ENCODE results near the gene RPAP3.

Gene RPAP3

DNA sequence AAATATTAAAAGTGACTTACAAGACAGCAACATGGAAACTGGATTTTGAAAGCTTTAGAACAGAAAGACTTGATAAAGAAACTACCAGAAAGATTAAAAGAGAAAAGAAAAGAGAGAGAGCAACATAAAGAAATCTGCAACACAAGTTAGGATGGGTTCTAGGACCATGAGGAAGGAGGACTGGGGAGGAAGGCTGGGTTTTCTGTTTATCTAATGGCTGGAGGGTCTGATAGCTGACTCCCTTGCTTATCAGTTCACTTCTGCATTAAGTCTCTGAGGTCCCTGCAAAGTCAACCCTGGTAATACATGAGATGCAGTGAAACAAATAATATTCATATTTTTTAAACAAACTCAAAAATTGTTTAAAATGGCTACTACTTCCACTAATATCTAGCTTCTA, 90.1 kb downstream of the RPAP3 start:
- peaks cover 3% of the 10 kb centered on the region for H3K79me1 ChIP-seq (replicated peaks; ENCODE audit: low read length, poor library complexity, severe bottlenecking)

DNA sequence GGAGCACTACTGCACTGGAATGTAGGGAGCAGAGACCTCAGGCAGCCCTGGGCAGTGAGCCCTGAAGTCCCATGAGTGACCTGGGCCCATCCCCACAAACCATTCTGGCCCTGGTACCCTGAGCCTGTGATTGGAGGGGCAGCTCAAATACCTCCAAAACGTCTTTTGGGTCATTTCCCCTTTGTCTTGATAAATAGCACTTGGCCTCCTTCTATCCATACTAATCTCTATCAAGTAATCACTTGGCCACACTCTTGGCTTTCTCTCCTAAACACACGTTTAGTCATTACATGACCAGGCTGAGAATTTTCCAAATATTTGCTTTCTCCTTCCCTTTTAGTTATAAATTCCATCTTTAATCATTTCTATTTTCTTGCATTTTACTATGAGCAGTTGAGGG, 91.3 kb downstream of the RPAP3 start:
- H2BK12ac ChIP-seq (ENCODE audit: low read length in 2 of 2) = no peak overlapping the region
- no peak overlapping the region for H4K91ac ChIP-seq (ENCODE audit: low read length)
- no peak overlapping the region for H2BK120ac ChIP-seq (ENCODE audit: low read depth, low read length)
- no peaks in the 10 kb centered on the region for H3K4me1 ChIP-seq (ENCODE audit: control insufficient read depth, insufficient read depth, low read depth, low read length)
- no peak overlapping the region for H2BK15ac ChIP-seq (ENCODE audit: low read depth, poor library complexity, severe bottlenecking)
- no peak overlapping the region for H3K27ac ChIP-seq (ENCODE audit: low read length, poor library complexity, severe bottlenecking)
- peaks cover 3% of the 10 kb centered on the region for H3K79me1 ChIP-seq (replicated peaks; ENCODE audit: low read length, poor library complexity, severe bottlenecking)
- 79% methylated on average over 2 of the region's 2 CpGs for WGBS
- no peak overlapping the region for H3K4ac ChIP-seq (ENCODE audit: low read depth in 1 of 2, low read length in 2 of 2)
- peaks cover 17 to 25% of the 10 kb centered on the region in 2 experiments for H3K36me3 ChIP-seq (ENCODE audit: control insufficient read depth in 1 of 2, insufficient read depth in 2 of 2, low read depth in 1 of 2, low read length in 2 of 2)
- no peak overlapping the region for H3K14ac ChIP-seq (ENCODE audit: low read length in 2 of 2)
- no peak overlapping the region for H3K18ac ChIP-seq (ENCODE audit: low read depth in 1 of 2, low read length in 2 of 2)
- H3K9ac ChIP-seq (ENCODE audit: low read length) = no peak overlapping the region
- DNase-seq = no peak
- no peak overlapping the region for H4K8ac ChIP-seq (ENCODE audit: low read length)
- H3K27me3 ChIP-seq (ENCODE audit: control insufficient read depth in 1 of 2, insufficient read depth in 1 of 2, low read length in 2 of 2) = no peaks in the 10 kb centered on the region
- no peak overlapping the region for H3K23ac ChIP-seq (ENCODE audit: low read length in 2 of 2)
- peaks cover 14% of the 10 kb centered on the region for H3K9me3 ChIP-seq (ENCODE audit: control insufficient read depth, low read length)
- no peak overlapping the region for H2AK5ac ChIP-seq (ENCODE audit: low read length, severe bottlenecking)
- H3K4me2 ChIP-seq (ENCODE audit: low read length, poor library complexity, severe bottlenecking) = no peak overlapping the region
- no peak overlapping the region for H2AFZ ChIP-seq (ENCODE audit: low read depth, low read length)
- H3K4me3 ChIP-seq (ENCODE audit: insufficient read depth in 1 of 2, low read depth in 1 of 2, low read length in 2 of 2) = no peak overlapping the region
- no peak overlapping the region for H2BK5ac ChIP-seq (ENCODE audit: low read depth, low read length, poor library complexity, severe bottlenecking)

More for the DNA sequence above, 90.1 kb downstream of the RPAP3 start:
- Histone ChIP-seq H3K4me1 (ENCODE audit: control insufficient read depth, insufficient read depth, low read depth, low read length) (no peaks in the 10 kb centered on the region), H2BK15ac (ENCODE audit: low read depth, poor library complexity, severe bottlenecking) (no peak overlapping the region), H2BK12ac (ENCODE audit: low read length in 2 of 2) (no peak overlapping the region), H2AK5ac (ENCODE audit: low read length, severe bottlenecking) (no peak overlapping the region), H3K27me3 (ENCODE audit: control insufficient read depth in 1 of 2, insufficient read depth in 1 of 2, low read length in 2 of 2) (no peaks in the 10 kb centered on the region), H3K27ac (ENCODE audit: low read length, poor library complexity, severe bottlenecking) (no peak overlapping the region), H2AFZ (ENCODE audit: low read depth, low read length) (no peak overlapping the region), H3K9ac (ENCODE audit: low read length) (no peak overlapping the region), H4K91ac (ENCODE audit: low read length) (no peak overlapping the region), H2BK5ac (ENCODE audit: low read depth, low read length, poor library complexity, severe bottlenecking) (no peak overlapping the region), H3K14ac (ENCODE audit: low read length in 2 of 2) (no peak overlapping the region), H3K18ac (ENCODE audit: low read depth in 1 of 2, low read length in 2 of 2) (no peak overlapping the region), H3K23ac (ENCODE audit: low read length in 2 of 2) (no peak overlapping the region), H3K9me3 (ENCODE audit: control insufficient read depth, low read length) (peaks cover 14% of the 10 kb centered on the region), H3K4me3 (ENCODE audit: insufficient read depth in 1 of 2, low read depth in 1 of 2, low read length in 2 of 2) (no peak overlapping the region), H3K4me2 (ENCODE audit: low read length, poor library complexity, severe bottlenecking) (no peak overlapping the region), H3K4ac (ENCODE audit: low read depth in 1 of 2, low read length in 2 of 2) (no peak overlapping the region), H4K8ac (ENCODE audit: low read length) (no peak overlapping the region), H2BK120ac (ENCODE audit: low read depth, low read length) (no peak overlapping the region), H3K36me3 (ENCODE audit: control insufficient read depth in 1 of 2, insufficient read depth in 2 of 2, low read depth in 1 of 2, low read length in 2 of 2) (peaks cover 17 to 27% of the 10 kb centered on the region in 2 experiments)
- no peak for DNase-seq

DNA sequence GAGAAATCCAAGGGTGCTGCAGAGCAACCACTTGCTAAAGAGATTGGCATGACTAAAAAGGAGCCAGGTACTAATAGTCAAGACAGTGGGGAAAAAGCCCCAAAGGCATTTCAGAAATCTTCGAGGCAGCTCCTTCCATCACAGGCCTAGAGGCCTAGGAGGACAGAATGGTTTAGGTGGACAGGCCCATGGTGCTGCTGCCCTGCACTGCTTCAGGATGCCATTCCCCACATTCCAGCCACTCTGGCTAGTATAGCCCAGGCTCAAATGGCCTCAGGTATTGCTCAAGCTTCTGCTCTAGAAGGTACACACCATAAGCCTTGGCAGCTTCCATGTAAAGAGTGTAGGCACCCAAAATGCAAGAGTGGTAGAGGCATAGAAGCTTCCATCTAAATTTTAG, 92.9 kb downstream of the RPAP3 start:
- no peaks in the 10 kb centered on the region for H3K4me1 ChIP-seq (ENCODE audit: control insufficient read depth, insufficient read depth, low read depth, low read length)
- H3K4ac ChIP-seq (ENCODE audit: low read depth in 1 of 2, low read length in 2 of 2) = no peak overlapping the region
- H2BK15ac ChIP-seq (ENCODE audit: low read depth, poor library complexity, severe bottlenecking) = no peak overlapping the region
- no peak overlapping the region for H3K4me3 ChIP-seq (ENCODE audit: insufficient read depth in 1 of 2, low read depth in 1 of 2, low read length in 2 of 2)
- no peak overlapping the region for H2AK5ac ChIP-seq (ENCODE audit: low read length, severe bottlenecking)
- H3K9ac ChIP-seq (ENCODE audit: low read length) = no peak overlapping the region
- 69% methylated on average over 1 of the region's 1 CpG for WGBS
- no peak overlapping the region for H4K8ac ChIP-seq (ENCODE audit: low read length)
- no peak overlapping the region for H2BK120ac ChIP-seq (ENCODE audit: low read depth, low read length)
- H3K14ac ChIP-seq (ENCODE audit: low read length in 2 of 2) = no peak overlapping the region
- H2BK12ac ChIP-seq (ENCODE audit: low read length in 2 of 2) = no peak overlapping the region
- H3K23ac ChIP-seq (ENCODE audit: low read length in 2 of 2) = no peak overlapping the region
- no peak overlapping the region for H3K18ac ChIP-seq (ENCODE audit: low read depth in 1 of 2, low read length in 2 of 2)
- H2AFZ ChIP-seq (ENCODE audit: low read depth, low read length) = no peak overlapping the region
- no peaks in the 10 kb centered on the region for H3K27me3 ChIP-seq (ENCODE audit: control insufficient read depth in 1 of 2, insufficient read depth in 1 of 2, low read length in 2 of 2)
- DNase-seq = no peak
- peaks cover 3% of the 10 kb centered on the region for H3K79me1 ChIP-seq (replicated peaks; ENCODE audit: low read length, poor library complexity, severe bottlenecking)
- no peak overlapping the region for H3K4me2 ChIP-seq (ENCODE audit: low read length, poor library complexity, severe bottlenecking)
- H3K9me3 ChIP-seq (ENCODE audit: control insufficient read depth, low read length) = peaks cover 14% of the 10 kb centered on the region
- H3K27ac ChIP-seq (ENCODE audit: low read length, poor library complexity, severe bottlenecking) = no peak overlapping the region
- H2BK5ac ChIP-seq (ENCODE audit: low read depth, low read length, poor library complexity, severe bottlenecking) = no peak overlapping the region
- no peak overlapping the region for H4K91ac ChIP-seq (ENCODE audit: low read length)
- H3K36me3 ChIP-seq (ENCODE audit: control insufficient read depth in 1 of 2, insufficient read depth in 2 of 2, low read depth in 1 of 2, low read length in 2 of 2) = peaks cover 9 to 13% of the 10 kb centered on the region in 2 experiments

DNA sequence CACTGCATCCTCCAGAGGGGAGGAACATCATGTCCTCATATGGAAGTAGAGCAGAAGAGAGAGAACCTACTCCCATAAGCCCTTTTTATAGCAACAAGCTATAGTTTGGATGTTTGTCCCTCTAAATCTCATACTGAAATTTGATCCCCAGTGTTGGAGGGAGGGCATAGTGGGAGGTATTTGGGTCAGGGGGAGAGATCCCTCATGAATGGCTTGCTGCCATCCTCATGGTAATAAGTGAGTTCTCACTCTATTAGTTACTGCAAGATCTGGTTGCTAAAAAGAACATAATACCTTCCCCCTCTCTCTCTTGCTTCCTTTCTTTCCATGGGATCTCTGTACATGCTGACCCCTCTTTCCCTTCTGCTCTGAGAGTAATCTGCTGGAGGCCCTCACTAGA, 93.9 kb downstream of the RPAP3 start:
- no peak overlapping the region for H2AFZ ChIP-seq (ENCODE audit: low read depth, low read length)
- no peak overlapping the region for H4K91ac ChIP-seq (ENCODE audit: low read length)
- no peak for DNase-seq
- H3K4me3 ChIP-seq (ENCODE audit: insufficient read depth in 1 of 2, low read depth in 1 of 2, low read length in 2 of 2) = no peak overlapping the region
- peaks cover 3% of the 10 kb centered on the region for H3K79me1 ChIP-seq (replicated peaks; ENCODE audit: low read length, poor library complexity, severe bottlenecking)
- H3K27me3 ChIP-seq (ENCODE audit: control insufficient read depth in 1 of 2, insufficient read depth in 1 of 2, low read length in 2 of 2) = no peaks in the 10 kb centered on the region
- no peak overlapping the region for H3K14ac ChIP-seq (ENCODE audit: low read length in 2 of 2)
- H3K9me3 ChIP-seq (ENCODE audit: control insufficient read depth, low read length) = peaks cover 23% of the 10 kb centered on the region
- H3K36me3 ChIP-seq (ENCODE audit: control insufficient read depth in 1 of 2, insufficient read depth in 2 of 2, low read depth in 1 of 2, low read length in 2 of 2) = peaks cover 10 to 12% of the 10 kb centered on the region in 2 experiments
- no peak overlapping the region for H2BK15ac ChIP-seq (ENCODE audit: low read depth, poor library complexity, severe bottlenecking)
- no peak overlapping the region for H3K23ac ChIP-seq (ENCODE audit: low read length in 2 of 2)
- no peak overlapping the region for H2AK5ac ChIP-seq (ENCODE audit: low read length, severe bottlenecking)
- H3K9ac ChIP-seq (ENCODE audit: low read length) = no peak overlapping the region
- no peaks in the 10 kb centered on the region for H3K4me1 ChIP-seq (ENCODE audit: control insufficient read depth, insufficient read depth, low read depth, low read length)
- H2BK5ac ChIP-seq (ENCODE audit: low read depth, low read length, poor library complexity, severe bottlenecking) = no peak overlapping the region
- H3K4ac ChIP-seq (ENCODE audit: low read depth in 1 of 2, low read length in 2 of 2) = no peak overlapping the region
- H4K8ac ChIP-seq (ENCODE audit: low read length) = no peak overlapping the region
- no peak overlapping the region for H2BK12ac ChIP-seq (ENCODE audit: low read length in 2 of 2)
- H3K27ac ChIP-seq (ENCODE audit: low read length, poor library complexity, severe bottlenecking) = no peak overlapping the region
- H3K4me2 ChIP-seq (ENCODE audit: low read length, poor library complexity, severe bottlenecking) = no peak overlapping the region
- no peak overlapping the region for H3K18ac ChIP-seq (ENCODE audit: low read depth in 1 of 2, low read length in 2 of 2)
- no peak overlapping the region for H2BK120ac ChIP-seq (ENCODE audit: low read depth, low read length)
